MG63 (cell line): ENCODE results near the gene PPP1R12B. TPM values are rescaled to one million over a fixed set of nuclear protein-coding genes. Genes with fewer than 3 reads are reported as not detected.
"Not testable (repeated sequence)": the region's sequence is repeated elsewhere in the genome, so short reads cannot be mapped to it uniquely, and the experiment has no call there.

ENCODE experiments used
- DNase-seq: peaks from one replicate; pipeline ENCODE4 v3.0.0-alpha.2; 2020
- H3K27me3 ChIP-seq: fragments of 250-450 bp; sonication (Bioruptor Pico); 2 replicates; pipeline ENCODE4 v1.5.1; 2020; ENCODE audit warnings: mild to moderate bottlenecking, moderate library complexity
- H3K36me3 ChIP-seq: fragments of 250-450 bp; sonication (Bioruptor Pico); 2 replicates; pipeline ENCODE4 v1.5.1; 2020; ENCODE audit warnings: mild to moderate bottlenecking, moderate library complexity
- H3K4me3 ChIP-seq: fragments of 250-450 bp; sonication (Bioruptor Pico); 2 replicates; pipeline ENCODE4 v1.5.1; 2020; ENCODE audit warnings: mild to moderate bottlenecking, moderate library complexity
- H3K9me3 ChIP-seq: fragments of 250-450 bp; sonication (Bioruptor Pico); 2 replicates; pipeline ENCODE4 v1.5.1; 2020; ENCODE audit warnings: mild to moderate bottlenecking, moderate library complexity
- total RNA-seq: library from RNA; depleted of rRNA; stranded (reverse); fragments of >200 nt; shearing (Covaris generic); gene quantifications from 2 replicates; pipeline ENCODE4 v1.2.3, GENCODE V29; 2014; ENCODE audit warnings: low replicate concordance

PPP1R12B gene
- total RNA-seq, 1 experiment from 2014 or later: 15.4 TPM

- DNase-seq, H3K9me3 ChIP-seq, H3K4me3 ChIP-seq, H3K36me3 ChIP-seq, H3K27me3 ChIP-seq: not testable (repeated sequence)
Measured at GRCh38 chr1:202483362-202483761, 134.9 kb downstream of the PPP1R12B start.

- not testable (repeated sequence) for H3K4me3 ChIP-seq, DNase-seq, H3K27me3 ChIP-seq, H3K36me3 ChIP-seq, H3K9me3 ChIP-seq
Measured at GRCh38 chr1:202484032-202484431, 135.5 kb downstream of the PPP1R12B start.

- not testable (repeated sequence) for H3K9me3 ChIP-seq, H3K4me3 ChIP-seq, H3K36me3 ChIP-seq, DNase-seq, H3K27me3 ChIP-seq
Measured at GRCh38 chr1:202484820-202485219, 136.3 kb downstream of the PPP1R12B start.

GRCh38 chr1:202488178-202488649, 139.7 kb downstream of the PPP1R12B start:
- H3K9me3 ChIP-seq, DNase-seq, H3K4me3 ChIP-seq, H3K27me3 ChIP-seq, H3K36me3 ChIP-seq: not testable (repeated sequence)

- DNase-seq, H3K4me3 ChIP-seq, H3K36me3 ChIP-seq, H3K27me3 ChIP-seq, H3K9me3 ChIP-seq: not testable (repeated sequence)
Measured at GRCh38 chr1:202489101-202489500, 140.6 kb downstream of the PPP1R12B start.

GRCh38 chr1:202493112-202493511, 144.6 kb downstream of the PPP1R12B start:
- not testable (repeated sequence) for DNase-seq, H3K4me3 ChIP-seq, H3K27me3 ChIP-seq, H3K9me3 ChIP-seq
- peaks cover 14% of the 10 kb centered on the region for H3K36me3 ChIP-seq

GRCh38 chr1:202498542-202498941, 150.0 kb downstream of the PPP1R12B start:
- Histone ChIP-seq H3K27me3 (no peaks in the 10 kb centered on the region), H3K4me3 (no peak overlapping the region), H3K36me3 (peaks cover 10% of the 10 kb centered on the region), H3K9me3 (no peaks in the 10 kb centered on the region)
- no peak for DNase-seq

- not testable (repeated sequence) for H3K4me3 ChIP-seq, H3K9me3 ChIP-seq, H3K27me3 ChIP-seq, DNase-seq
- peaks cover 15% of the 10 kb centered on the region for H3K36me3 ChIP-seq
Measured at GRCh38 chr1:202499997-202500396, 151.5 kb downstream of the PPP1R12B start.

- no peak for DNase-seq
- Histone ChIP-seq H3K36me3 (peaks cover 9% of the 10 kb centered on the region), H3K4me3 (no peak overlapping the region), H3K27me3 (no peaks in the 10 kb centered on the region), H3K9me3 (no peaks in the 10 kb centered on the region)
Measured at GRCh38 chr1:202501281-202501680, 152.8 kb downstream of the PPP1R12B start.

GRCh38 chr1:202505356-202505755, 156.9 kb downstream of the PPP1R12B start:
- H3K27me3 ChIP-seq: no peaks in the 10 kb centered on the region
- no peak for DNase-seq
- no peak overlapping the region for H3K4me3 ChIP-seq
- no peaks in the 10 kb centered on the region for H3K9me3 ChIP-seq
- H3K36me3 ChIP-seq: peaks cover 9% of the 10 kb centered on the region

- H3K27me3 ChIP-seq, H3K36me3 ChIP-seq, H3K9me3 ChIP-seq, H3K4me3 ChIP-seq, DNase-seq: not testable (repeated sequence)
Measured at GRCh38 chr1:202505880-202506575, 157.5 kb downstream of the PPP1R12B start.

GRCh38 chr1:202508863-202509262, 160.4 kb downstream of the PPP1R12B start:
- H3K27me3 ChIP-seq, H3K4me3 ChIP-seq, H3K9me3 ChIP-seq, H3K36me3 ChIP-seq: not testable (repeated sequence)
- peak; percentile 22 for DNase-seq

- not testable (repeated sequence) for H3K27me3 ChIP-seq, H3K4me3 ChIP-seq, DNase-seq, H3K36me3 ChIP-seq, H3K9me3 ChIP-seq
Measured at GRCh38 chr1:202513875-202514274, 165.4 kb downstream of the PPP1R12B start.

GRCh38 chr1:202516434-202516877, 168.0 kb downstream of the PPP1R12B start:
- no peaks in the 10 kb centered on the region for H3K9me3 ChIP-seq
- no peaks in the 10 kb centered on the region; the same call in 1 of the 2 replicates for H3K36me3 ChIP-seq
- no peak overlapping the region for H3K4me3 ChIP-seq
- no peak for DNase-seq
- no peaks in the 10 kb centered on the region for H3K27me3 ChIP-seq

- not testable (repeated sequence) for DNase-seq, H3K27me3 ChIP-seq, H3K9me3 ChIP-seq, H3K36me3 ChIP-seq, H3K4me3 ChIP-seq
Measured at GRCh38 chr1:202517146-202517545, 168.6 kb downstream of the PPP1R12B start.

GRCh38 chr1:202518180-202518579, 169.7 kb downstream of the PPP1R12B start:
- not testable (repeated sequence) for H3K4me3 ChIP-seq, DNase-seq, H3K9me3 ChIP-seq, H3K27me3 ChIP-seq, H3K36me3 ChIP-seq

- H3K27me3 ChIP-seq, H3K4me3 ChIP-seq, H3K36me3 ChIP-seq, DNase-seq, H3K9me3 ChIP-seq: not testable (repeated sequence)
Measured at GRCh38 chr1:202518905-202519304, 170.4 kb downstream of the PPP1R12B start.

GRCh38 chr1:202520129-202520856, 171.8 kb downstream of the PPP1R12B start:
- H3K27me3 ChIP-seq, H3K4me3 ChIP-seq, H3K9me3 ChIP-seq, H3K36me3 ChIP-seq, DNase-seq: not testable (repeated sequence)
